Karpas-422 (cell line): ENCODE measurements around the gene FNBP1. TPM values are rescaled to one million over a fixed set of nuclear protein-coding genes. Genes with fewer than 3 reads are reported as not detected.
A peak's percentile ranks its signal among the peaks of the same experiment; 100 is the strongest.

Experiments
- DNase-seq: peaks from one replicate; pipeline ENCODE4 v3.0.0-alpha.2; 2015
- H2AFZ ChIP-seq: fragments of 200-600 bp; sonication (generic); 2 replicates; pipeline ENCODE4 v1.6.1; 2014; ENCODE audit warnings: antibody characterized with exemption, low read length, mixed read lengths
- H3K27ac ChIP-seq: fragments of 200-600 bp; sonication (generic); 2 replicates; pipeline ENCODE4 v1.5.1; 2014; ENCODE audit warnings: mild to moderate bottlenecking, low read length, moderate library complexity
- H3K27me3 ChIP-seq: fragments of 200-600 bp; sonication (generic); 2 replicates; pipeline ENCODE4 v1.6.1; 2014; ENCODE audit warnings: low read length, mixed read lengths
- H3K36me3 ChIP-seq: fragments of 200-600 bp; sonication (generic); 2 replicates; pipeline ENCODE4 v1.6.1; 2014; ENCODE audit warnings: low read length, mixed read lengths; ENCODE audit not compliant: insufficient read depth
- H3K4me1 ChIP-seq: fragments of 200-600 bp; sonication (generic); 2 replicates; pipeline ENCODE4 v1.6.1; 2014; ENCODE audit warnings: mild to moderate bottlenecking, low read length, mixed read lengths
- H3K4me2 ChIP-seq: fragments of 200-600 bp; sonication (generic); 2 replicates; pipeline ENCODE4 v1.6.1; 2014; ENCODE audit warnings: low read length, low read depth, mild to moderate bottlenecking; ENCODE audit not compliant: poor library complexity, severe bottlenecking
- H3K4me3 ChIP-seq: fragments of 200-600 bp; sonication (generic); 2 replicates; pipeline ENCODE4 v1.5.1; 2014; ENCODE audit warnings: mild to moderate bottlenecking, antibody characterized with exemption, low read length, mixed read lengths
- H3K79me2 ChIP-seq: fragments of 200-600 bp; sonication (generic); 2 replicates; pipeline ENCODE4 v1.6.1; 2014; ENCODE audit warnings: mild to moderate bottlenecking, low read length, mixed read lengths
- H3K9ac ChIP-seq: fragments of 200-600 bp; sonication (generic); 2 replicates; pipeline ENCODE4 v1.6.0; 2014; ENCODE audit warnings: low read length
- H3K9me2 ChIP-seq: fragments of 200-600 bp; sonication (generic), shearing (Covaris generic); replicated peaks from 2 replicates; pipeline ENCODE4 v1.6.0; 2014; ENCODE audit warnings: mild to moderate bottlenecking, low read length, moderate library complexity; ENCODE audit not compliant: insufficient read depth
- H3K9me3 ChIP-seq: fragments of 300-700, 200-600 bp; sonication (generic); 2 replicates; pipeline ENCODE4 v1.6.1; 2014; ENCODE audit warnings: low read length, mixed read lengths
- H4K20me1 ChIP-seq: fragments of 200-600 bp; sonication (generic); 2 replicates; pipeline ENCODE4 v1.6.1; 2014; ENCODE audit warnings: mild to moderate bottlenecking, antibody characterized with exemption, low read length, low read depth; ENCODE audit not compliant: insufficient read depth
- total RNA-seq: library from RNA; depleted of rRNA; stranded (reverse); fragments of >200 nt; shearing (Covaris generic); gene quantifications from 2 replicates; pipeline ENCODE4 v1.2.3, GENCODE V29; 2014; ENCODE audit warnings: low replicate concordance

FNBP1 gene
- total RNA-seq, 1 experiment from 2014 or later, result 205 TPM

DNA sequence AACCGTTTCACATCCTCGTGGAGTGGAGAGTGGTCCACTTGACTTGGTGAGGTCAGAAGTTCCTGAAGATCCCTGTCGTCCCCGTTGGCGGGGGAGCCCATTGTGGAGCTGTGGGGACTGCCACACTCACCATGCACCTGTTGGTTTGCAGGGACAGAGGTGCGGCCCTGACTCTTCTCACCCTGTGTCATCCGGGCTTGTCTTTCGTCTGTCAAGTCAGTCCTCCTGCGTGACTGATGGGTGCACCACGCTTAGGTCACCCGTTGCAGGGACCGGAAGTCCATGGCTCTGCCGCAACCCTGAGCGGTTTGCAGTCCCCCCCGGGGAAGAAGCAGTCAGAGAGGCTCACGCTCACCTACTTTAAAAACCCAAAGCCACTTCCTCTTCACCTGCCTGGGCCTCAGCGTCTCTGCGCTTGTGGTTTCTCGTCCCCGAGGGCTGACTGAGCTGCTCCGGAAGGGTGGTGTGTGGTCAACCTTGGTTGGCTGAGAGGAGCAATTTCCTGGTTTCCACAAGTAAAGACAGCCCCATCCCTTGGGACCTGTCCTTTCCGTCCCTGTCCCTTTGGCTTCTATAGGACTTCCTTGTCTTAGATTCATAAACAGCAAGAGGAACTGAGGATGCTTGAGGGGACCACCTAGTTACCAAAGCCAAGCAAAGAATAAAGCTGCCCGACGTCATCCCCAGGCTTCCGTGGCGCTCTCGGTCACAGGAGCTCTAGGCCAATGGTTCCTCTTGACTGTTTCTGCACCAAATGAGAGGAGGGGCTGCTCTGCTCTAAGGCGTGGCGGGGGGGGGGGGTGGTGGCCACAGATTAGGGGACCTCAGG, 154.5 kb downstream of the FNBP1 start:
- Histone ChIP-seq H3K79me2 (peaks cover 11% of the 10 kb centered on the region; the same call in 1 of the 2 replicates), H3K4me3 (peak overlapping the region; percentile 64), H3K9me2 (no peaks in the 10 kb centered on the region), H3K27ac (peak overlapping the region; percentile 93), H3K4me1 (peaks cover 83% of the 10 kb centered on the region), H2AFZ (no peak overlapping the region), H4K20me1 (no peaks in the 10 kb centered on the region), H3K9me3 (no peaks in the 10 kb centered on the region), H3K4me2 (peak overlapping the region; percentile 73), H3K36me3 (peaks cover 13% of the 10 kb centered on the region), H3K9ac (peak overlapping the region; percentile 75), H3K27me3 (no peaks in the 10 kb centered on the region)
- DNase-seq, result peak; percentile 97

DNA sequence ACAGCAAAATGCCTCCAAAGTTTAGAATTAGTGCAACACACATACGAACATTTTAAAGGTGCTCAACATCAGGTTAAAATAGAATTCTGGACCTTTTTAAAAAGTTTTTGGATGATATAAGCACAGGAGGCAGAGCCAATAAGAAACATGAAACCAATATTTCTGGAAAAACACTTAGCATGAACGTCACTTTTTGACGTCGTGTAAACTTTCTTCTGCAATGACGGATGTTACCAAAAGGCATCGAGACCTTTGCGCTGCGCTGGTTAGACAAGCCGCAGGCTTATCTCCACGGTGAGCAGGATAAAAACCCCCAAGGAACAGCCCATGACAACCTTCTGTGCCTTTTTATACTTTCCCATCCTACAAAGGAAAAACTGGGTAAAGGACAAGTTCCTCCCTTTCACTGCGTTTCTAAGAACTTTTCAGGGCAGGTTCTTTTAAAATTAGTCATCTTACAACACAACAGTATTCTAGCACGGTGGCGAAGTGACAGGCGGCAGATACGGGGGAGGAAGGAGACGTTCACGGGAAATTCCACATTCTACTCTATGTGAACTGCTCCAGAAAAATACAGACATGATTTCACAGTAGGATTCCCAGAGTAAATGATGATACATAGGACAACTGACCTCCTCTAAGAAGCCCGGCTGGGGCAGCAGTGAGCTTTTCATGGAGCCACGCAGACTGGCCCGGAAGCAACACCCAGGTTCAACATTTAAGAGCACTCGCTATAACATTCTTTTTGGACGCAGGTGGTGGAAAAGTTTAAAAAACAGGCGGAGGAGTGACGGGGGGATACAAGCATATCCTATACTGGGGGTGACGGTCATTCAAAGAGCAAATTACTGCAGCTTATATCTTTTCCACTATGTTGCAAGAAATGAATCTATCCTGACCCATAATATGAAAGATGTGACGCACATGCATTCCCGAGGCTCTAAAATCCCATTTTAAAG, 155.4 kb downstream of the FNBP1 start:
- H3K9ac ChIP-seq, result peak overlapping the region; percentile 75
- no peaks in the 10 kb centered on the region for H3K9me3 ChIP-seq
- H3K27ac ChIP-seq, result peak overlapping the region; percentile 93
- no peaks in the 10 kb centered on the region for H3K9me2 ChIP-seq
- peak overlapping the region; percentile 64 for H3K4me3 ChIP-seq
- no peaks in the 10 kb centered on the region for H4K20me1 ChIP-seq
- DNase-seq, result peak; percentile 61
- no peak overlapping the region for H2AFZ ChIP-seq
- H3K36me3 ChIP-seq, result peaks cover 13% of the 10 kb centered on the region; the same call in 1 of the 2 replicates
- H3K4me1 ChIP-seq, result peaks cover 75% of the 10 kb centered on the region
- peaks cover 8% of the 10 kb centered on the region; the same call in 1 of the 2 replicates for H3K79me2 ChIP-seq
- no peaks in the 10 kb centered on the region for H3K27me3 ChIP-seq
- peak overlapping the region; percentile 73 for H3K4me2 ChIP-seq

DNA sequence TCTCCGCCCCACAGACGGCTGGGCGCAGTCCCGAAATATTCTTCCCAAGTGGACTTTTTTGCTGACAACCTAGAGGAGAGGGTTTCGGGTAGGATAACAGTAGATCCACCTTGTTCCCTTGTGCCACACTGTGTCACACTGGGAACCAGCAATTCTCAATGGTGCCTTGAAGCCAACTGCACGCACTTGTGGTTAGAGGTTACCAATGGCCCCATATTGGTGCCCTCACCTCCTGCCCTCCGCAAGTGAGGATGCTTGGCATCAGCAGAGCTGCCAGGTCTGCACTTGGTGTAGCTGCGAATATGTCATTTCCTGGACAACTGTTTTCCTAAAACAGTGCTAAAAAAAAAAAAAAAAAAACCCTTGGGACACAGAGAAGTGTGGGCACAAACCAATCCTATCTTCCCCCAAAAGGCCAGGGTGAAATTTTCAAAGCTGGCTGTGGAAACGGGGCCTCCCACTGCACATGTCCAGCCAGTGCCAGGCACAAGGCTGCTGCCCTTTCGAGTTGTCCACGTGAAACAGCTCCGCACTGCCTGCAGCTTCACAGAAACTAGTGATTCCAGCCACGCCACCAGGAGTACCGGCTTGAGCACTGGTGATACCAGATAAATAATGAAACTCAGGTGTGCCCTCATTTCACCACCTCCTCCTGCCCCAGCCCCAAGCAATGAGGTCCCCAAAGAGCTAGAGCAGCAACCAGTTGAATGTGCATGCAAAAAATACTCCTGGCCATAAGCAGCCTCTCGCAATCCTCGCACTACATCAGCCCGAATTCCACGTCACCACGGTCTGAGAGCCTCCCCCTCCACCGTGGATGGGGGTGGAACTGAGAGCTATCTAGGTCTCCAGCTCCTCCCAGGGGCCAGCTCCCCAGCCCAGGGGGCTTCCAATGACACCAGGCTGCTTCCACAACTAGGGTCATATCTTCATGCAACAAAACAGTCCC, 156.5 kb downstream of the FNBP1 start:
- DNase-seq, result peak; percentile 81
- Histone ChIP-seq H3K4me2 (peak overlapping the region; percentile 73), H3K27ac (peak overlapping the region; percentile 93), H3K9ac (peak overlapping the region; percentile 75), H3K79me2 (peaks cover 7% of the 10 kb centered on the region; the same call in 1 of the 2 replicates), H3K4me3 (peak overlapping the region; percentile 64), H3K4me1 (peaks cover 64% of the 10 kb centered on the region), H3K9me2 (no peaks in the 10 kb centered on the region), H4K20me1 (no peaks in the 10 kb centered on the region), H3K36me3 (peaks cover 11% of the 10 kb centered on the region), H3K9me3 (no peaks in the 10 kb centered on the region), H3K27me3 (no peaks in the 10 kb centered on the region), H2AFZ (no peak overlapping the region)

DNA sequence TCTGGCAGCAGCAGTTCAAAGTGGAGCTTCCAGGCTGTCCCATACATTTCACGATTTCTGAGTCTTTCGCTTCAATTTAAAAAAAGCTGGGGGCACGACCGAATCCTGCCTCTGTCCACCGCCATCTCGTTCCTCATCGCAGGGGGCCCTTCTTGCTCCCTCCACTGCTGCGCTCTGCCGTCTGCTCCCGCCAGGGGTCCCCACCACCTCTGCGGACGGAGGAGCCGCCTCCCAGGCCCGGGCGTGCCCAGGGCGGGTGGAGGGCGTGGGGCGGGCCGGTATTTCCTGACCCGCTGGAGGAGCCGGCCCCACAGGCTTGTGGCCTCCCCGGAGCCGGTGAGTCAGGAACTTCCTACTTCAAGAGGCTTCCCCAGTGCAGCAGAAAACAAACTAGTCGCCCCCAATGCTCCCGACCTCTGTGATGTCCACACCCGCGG, 157.3 kb downstream of the FNBP1 start:
- Histone ChIP-seq H3K9ac (peak overlapping the region; percentile 75), H3K36me3 (peaks cover 7% of the 10 kb centered on the region), H3K4me2 (peak overlapping the region; percentile 73), H3K4me3 (peak overlapping the region; percentile 64), H3K27ac (peak overlapping the region; percentile 93), H3K79me2 (peaks cover 5% of the 10 kb centered on the region; the same call in 1 of the 2 replicates), H4K20me1 (no peaks in the 10 kb centered on the region), H3K27me3 (no peaks in the 10 kb centered on the region), H2AFZ (peak overlapping the region; percentile 0; the same call in 1 of the 2 replicates), H3K9me2 (no peaks in the 10 kb centered on the region), H3K9me3 (no peaks in the 10 kb centered on the region), H3K4me1 (peaks cover 63% of the 10 kb centered on the region)
- DNase-seq, result peak; percentile 95

DNA sequence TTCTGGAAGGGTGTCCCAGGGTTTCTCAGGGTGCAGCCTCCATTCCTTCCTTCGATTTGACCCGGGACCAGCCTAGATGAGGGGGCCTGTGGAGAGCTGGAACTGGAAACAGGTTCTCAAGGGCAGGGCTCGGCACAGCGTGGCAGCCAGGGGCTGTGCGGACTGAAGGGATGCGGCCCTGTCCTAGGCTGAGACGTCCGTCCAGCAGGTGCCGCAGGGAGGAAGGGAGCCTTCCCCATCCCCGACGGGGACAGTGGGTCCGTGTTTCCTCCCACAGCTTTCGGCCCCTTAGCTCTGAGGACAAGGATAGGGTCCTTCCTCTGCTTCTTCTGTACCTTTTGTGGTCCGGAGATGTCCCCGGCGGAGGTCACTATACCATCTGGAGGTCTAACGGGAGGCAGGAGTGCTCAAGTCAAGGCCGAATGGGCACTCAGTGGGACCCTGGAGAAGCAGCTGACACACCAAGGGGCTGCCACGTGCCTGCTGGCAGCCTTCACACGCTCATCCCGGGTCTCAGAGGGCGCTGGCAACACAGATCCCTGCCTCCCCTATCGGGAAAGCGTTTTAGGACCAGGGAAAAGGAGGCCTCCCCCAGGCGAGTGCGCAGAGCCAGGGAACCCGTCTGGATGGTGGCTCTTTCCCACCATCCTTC, 157.8 kb downstream of the FNBP1 start:
- Histone ChIP-seq H4K20me1 (no peaks in the 10 kb centered on the region), H3K79me2 (peaks cover 5% of the 10 kb centered on the region; the same call in 1 of the 2 replicates), H3K36me3 (peaks cover 7% of the 10 kb centered on the region), H3K9ac (peak overlapping the region; percentile 75), H2AFZ (peak overlapping the region; percentile 0; the same call in 1 of the 2 replicates), H3K4me1 (peaks cover 63% of the 10 kb centered on the region), H3K9me3 (no peaks in the 10 kb centered on the region), H3K27me3 (no peaks in the 10 kb centered on the region), H3K9me2 (no peaks in the 10 kb centered on the region), H3K4me2 (peak overlapping the region; percentile 73), H3K27ac (peak overlapping the region; percentile 93), H3K4me3 (peak overlapping the region; percentile 64)
- peak; percentile 72 for DNase-seq

DNA sequence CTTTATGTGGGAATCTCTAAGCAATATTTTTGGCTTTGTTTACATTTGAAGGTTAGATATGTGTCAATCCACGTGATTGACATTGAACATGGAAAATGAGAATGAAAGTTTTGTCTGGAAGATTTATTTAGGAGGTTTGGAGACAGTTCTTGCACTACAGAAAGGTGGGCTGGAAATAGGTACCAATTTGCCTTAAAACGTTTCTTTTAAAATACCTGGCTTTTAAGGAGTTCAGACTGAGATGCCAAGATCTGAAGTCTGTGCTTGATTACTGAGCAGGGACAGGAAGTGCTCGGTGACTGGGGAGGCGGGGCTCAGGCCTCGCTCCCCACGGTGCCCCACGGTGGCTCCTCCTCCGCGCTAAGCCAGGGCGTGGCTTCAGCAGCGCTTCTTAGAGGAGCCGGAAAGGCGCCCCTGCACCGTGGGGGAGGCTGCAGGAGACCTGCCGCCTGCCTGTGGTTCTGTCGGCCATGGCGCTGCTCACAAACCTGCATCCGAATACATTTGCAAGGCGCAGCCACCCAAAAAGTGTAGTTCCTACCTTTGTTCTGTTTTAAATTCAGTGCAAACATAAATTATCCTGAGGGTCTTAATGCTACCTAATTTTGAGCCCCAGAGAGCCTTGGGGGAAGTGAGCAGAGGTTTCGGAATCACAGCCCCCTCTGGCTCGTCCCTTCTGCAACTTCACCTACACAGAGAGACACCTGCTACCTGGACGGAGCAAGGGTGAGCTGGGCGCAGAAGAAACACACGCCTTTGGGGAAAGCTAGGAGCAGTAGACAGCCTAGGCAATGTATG, 158.6 kb downstream of the FNBP1 start:
- Histone ChIP-seq H3K4me2 (peak overlapping the region; percentile 73), H4K20me1 (no peaks in the 10 kb centered on the region), H3K4me3 (peak overlapping the region; percentile 64), H3K4me1 (peaks cover 57% of the 10 kb centered on the region), H3K79me2 (peaks cover 5% of the 10 kb centered on the region; the same call in 1 of the 2 replicates), H3K36me3 (peaks cover under 1% of the 10 kb centered on the region), H2AFZ (no peak overlapping the region), H3K9me3 (no peaks in the 10 kb centered on the region), H3K27me3 (no peaks in the 10 kb centered on the region), H3K9me2 (no peaks in the 10 kb centered on the region), H3K27ac (peak overlapping the region; percentile 93), H3K9ac (peak overlapping the region; percentile 75)
- peak; percentile 98 for DNase-seq
